IMR-90 (cell line): Measurements from ENCODE around the gene ACOX2. TPM values are rescaled to one million over a fixed set of nuclear protein-coding genes. Genes with fewer than 3 reads are reported as not detected.

ENCODE experiments used
- ATAC-seq: fragments of 200-7000 bp; cut with Tn5 transposase; 2 replicates; pipeline ENCODE4 v1.9.1; 2020; ENCODE audit warnings: low read depth, mild to moderate bottlenecking, moderate library complexity
- BruUV-seq: library from RNA; stranded (reverse); fragments of 400-500 nt; replicated peaks from 2 replicates; lab custom pipeline; 2021; lab: Mats Ljungman, UMichigan
- CTCF ChIA-PET: fragments of 300-600 bp; formaldehyde crosslinking; extraction: SDS; loops from one replicate; lab custom pipeline; 2021; ENCODE audit warnings: antibody characterized with exemption; lab: Yijun Ruan, JAX
- POLR2A ChIA-PET: fragments of 300-600 bp; sonication (Branson Sonifier 250); formaldehyde crosslinking; loops from one replicate; lab custom pipeline; 2022; ENCODE audit warnings: antibody characterized with exemption; ENCODE audit not compliant: unreplicated experiment; lab: Charles Lee
- DNase-seq: peaks from one replicate; pipeline ENCODE4 v3.0.0; 2013
- H2AFZ ChIP-seq: replicated peaks from 2 replicates; pipeline ENCODE3; 2013; ENCODE audit warnings: low read length, mild to moderate bottlenecking; ENCODE audit not compliant: poor library complexity
- H2AK5ac ChIP-seq: 2 replicates; pipeline ENCODE4 v1.6.1; 2013; ENCODE audit warnings: low read depth, low read length, inconsistent platforms
- H2AK9ac ChIP-seq: replicated peaks from 2 replicates; pipeline ENCODE3; 2013; ENCODE audit warnings: mild to moderate bottlenecking, low read depth, low read length, moderate library complexity; ENCODE audit not compliant: poor library complexity
- H2BK120ac ChIP-seq: 2 replicates; pipeline ENCODE4 v1.6.1; 2013; ENCODE audit warnings: low read depth, low read length, inconsistent platforms
- H2BK15ac ChIP-seq: 3 replicates; pipeline ENCODE4 v1.6.1; 2013; ENCODE audit warnings: low read depth, low read length, inconsistent platforms
- H2BK20ac ChIP-seq: 2 replicates; pipeline ENCODE4 v1.6.1; 2013; ENCODE audit warnings: low read depth, mild to moderate bottlenecking, inconsistent platforms, low read length, moderate library complexity
- H2BK5ac ChIP-seq: 2 replicates; pipeline ENCODE4 v1.6.1; 2013; ENCODE audit warnings: mild to moderate bottlenecking, low read depth, low read length, inconsistent platforms; ENCODE audit not compliant: poor library complexity, severe bottlenecking
- H3K14ac ChIP-seq: replicated peaks from 2 replicates; pipeline ENCODE4 v1.6.1; 2013; ENCODE audit warnings: low read depth, low read length, inconsistent platforms
- H3K18ac ChIP-seq: 2 replicates; pipeline ENCODE4 v1.6.1; 2013; ENCODE audit warnings: low read depth, low read length, control low read depth
- H3K23ac ChIP-seq: 2 replicates; pipeline ENCODE4 v1.6.1; 2013; ENCODE audit warnings: low read depth, low read length, inconsistent platforms
- H3K27ac ChIP-seq: 2 replicates; pipeline ENCODE4 v1.5.1; 2013; ENCODE audit warnings: mild to moderate bottlenecking, control low read depth, low read length; ENCODE audit not compliant: insufficient read depth
- H3K27me3 ChIP-seq: 2 replicates; pipeline ENCODE4 v1.6.1; 2013; ENCODE audit warnings: low read length; ENCODE audit not compliant: control insufficient read depth, insufficient read depth
- H3K36me3 ChIP-seq: 2 replicates; pipeline ENCODE4 v1.6.1; 2013; ENCODE audit warnings: low read length, mixed read lengths; ENCODE audit not compliant: control insufficient read depth, insufficient read depth
- H3K4ac ChIP-seq: 2 replicates; pipeline ENCODE4 v1.6.1; 2013; ENCODE audit warnings: low read depth, low read length, inconsistent platforms
- H3K4me1 ChIP-seq: 2 replicates; pipeline ENCODE4 v1.6.1; 2013; ENCODE audit warnings: low read length, mixed read lengths; ENCODE audit not compliant: control insufficient read depth, insufficient read depth
- H3K4me2 ChIP-seq: 2 replicates; pipeline ENCODE4 v1.6.1; 2013; ENCODE audit warnings: low read depth, mild to moderate bottlenecking, control low read depth, low read length, moderate library complexity
- H3K4me3 ChIP-seq: 2 replicates; pipeline ENCODE4 v1.5.1; 2013; ENCODE audit warnings: low read depth, mild to moderate bottlenecking, control low read depth, low read length, moderate library complexity; ENCODE audit not compliant: insufficient read depth
- H3K56ac ChIP-seq: 2 replicates; pipeline ENCODE4 v1.6.1; 2013; ENCODE audit warnings: low read length, inconsistent platforms; ENCODE audit not compliant: insufficient read depth; ENCODE audit errors: extremely low read depth
- H3K79me1 ChIP-seq, 2 experiments: 2 replicates each; pipeline ENCODE4 v1.6.1; 2013; ENCODE audit warnings: low read length in 2 of 2, inconsistent platforms in 1 of 2, low read depth in 1 of 2
- H3K9ac ChIP-seq: 2 replicates; pipeline ENCODE4 v1.6.1; 2013; ENCODE audit warnings: low read depth, low read length, control low read depth
- H3K9me1 ChIP-seq: 2 replicates; pipeline ENCODE4 v1.6.1; 2013; ENCODE audit warnings: low read length, inconsistent platforms; ENCODE audit not compliant: insufficient read depth
- H3K9me3 ChIP-seq: 2 replicates; pipeline ENCODE4 v1.6.1; 2013; ENCODE audit warnings: low read length; ENCODE audit not compliant: control insufficient read depth, insufficient read depth
- H4K20me1 ChIP-seq: 2 replicates; pipeline ENCODE4 v1.6.1; 2013; ENCODE audit warnings: low read length, inconsistent platforms; ENCODE audit not compliant: insufficient read depth
- H4K5ac ChIP-seq: 2 replicates; pipeline ENCODE4 v1.6.1; 2013; ENCODE audit warnings: mild to moderate bottlenecking, low read depth, low read length, control low read depth
- H4K8ac ChIP-seq, 2 experiments: 2 replicates each; pipeline ENCODE4 v1.6.1; 2013; ENCODE audit warnings: low read depth in 2 of 2, low read length in 2 of 2, control low read depth in 1 of 2, inconsistent platforms in 1 of 2
- H4K91ac ChIP-seq: 2 replicates; pipeline ENCODE4 v1.6.1; 2013; ENCODE audit warnings: low read depth, low read length, inconsistent platforms; ENCODE audit not compliant: insufficient read depth
- NFE2L2 ChIP-seq: fragments of 150-350 bp; IDR thresholded peaks from 2 replicates; pipeline ENCODE4 v1.6.1; 2016; ENCODE audit warnings: low read depth, mild to moderate bottlenecking, low read length
- WGBS, 2 experiments: methylation state at CpG; one replicate each; pipeline versions ENCODE4 v1.1.5 to v1.1.7; 2013; ENCODE audit warnings: missing lambda C conversion rate in 2 of 2; ENCODE audit not compliant: insufficient read length in 1 of 2; ENCODE audit errors: extremely low coverage in 2 of 2; 5-methylcytosine and 5-hydroxymethylcytosine counted together
- dilution Hi-C: fragments of 300-500 bp; cut with HindIII; formaldehyde crosslinking; loops from one replicate; pipeline ENCODE4 v1.14.3; 2018; ENCODE audit warnings: low sequenced_read_pairs; ENCODE audit not compliant: unreplicated experiment
- in situ Hi-C: fragments of 300-500 bp; cut with MboI; formaldehyde crosslinking; loops from 3 replicates; pipeline ENCODE4 v1.14.3; 2019; ENCODE audit warnings: low sequenced_read_pairs, inconsistent platforms, mixed read lengths
- intact Hi-C: fragments of 100-400 bp; cut with micrococcal nuclease; formaldehyde crosslinking; loops from 2 replicates; pipeline ENCODE4 v1.10.0; 2022
- polyA plus RNA-seq, 3 experiments: library from polyadenylated mRNA; depleted of rRNA; stranded (reverse); fragments of >200 nt; gene quantifications; 2 replicates each; pipeline ENCODE4 v1.2.3, GENCODE V29; 2012; ENCODE audit warnings: low replicate concordance in 1 of 3
- total RNA-seq: library from RNA; depleted of rRNA; stranded (reverse); fragments of >200 nt; gene quantifications from 2 replicates; pipeline ENCODE4 v1.2.3, GENCODE V29; 2012

ACOX2 gene
- total and polyA plus RNA-seq, 2 of the 4 experiments (the other 2 are of a cell fraction), result 15.6 to 32.9 TPM

GRCh38 chr3:58580826-58581327, 43.9 kb upstream of the ACOX2 start:
- no TSS peak for BruUV-seq
- no CpG with 5 or more reads among the region's 4 CpGs for WGBS, 2 experiments
- Histone ChIP-seq H2BK20ac (no peak overlapping the region), H4K20me1 (no peaks in the 10 kb centered on the region), H2AK5ac (no peak overlapping the region), H3K14ac (no peak overlapping the region), H3K9ac (no peak overlapping the region), H2BK120ac (no peak overlapping the region), H3K9me1 (no peaks in the 10 kb centered on the region), H3K79me1 (no peaks in the 10 kb centered on the region), H2AK9ac (no peak overlapping the region), H3K4me3 (no peak overlapping the region), H2BK5ac (no peak overlapping the region), H3K4ac (no peak overlapping the region), H3K18ac (no peak overlapping the region), H3K27me3 (peaks cover 18% of the 10 kb centered on the region), H2AFZ (no peak overlapping the region), H3K4me2 (no peak overlapping the region), H3K27ac (no peak overlapping the region), H4K5ac (no peak overlapping the region), H3K9me3 (no peaks in the 10 kb centered on the region), H4K8ac (no peak overlapping the region), H3K56ac (no peak overlapping the region), H3K23ac (no peak overlapping the region), H3K36me3 (no peaks in the 10 kb centered on the region), H4K91ac (no peak overlapping the region), H3K4me1 (no peaks in the 10 kb centered on the region), H2BK15ac (no peak overlapping the region)
- DNase-seq (no peak), ATAC-seq (no peak)
- in situ Hi-C loops, result no loop called here
- POLR2A ChIA-PET, result no interaction called here
- no peak for TF ChIP-seq NFE2L2
- intact Hi-C loops, result no loop called here
- CTCF ChIA-PET, result no interaction called here
- dilution Hi-C loops, result no loop called here
